Activated CD4-positive, alpha-beta memory T cell treated with anti-CD3 and anti-CD28 coated beads for 36 hours (primary cell): ENCODE measurements around the gene CIDEA. TPM values are rescaled to one million over a fixed set of nuclear protein-coding genes. Genes with fewer than 3 reads are reported as not detected.

Experiments
- CTCF ChIA-PET: fragments of 350-600 bp; sonication (Branson Sonifier 250); formaldehyde crosslinking; loops from one replicate; lab custom pipeline; 2021; ENCODE audit warnings: antibody characterized with exemption, inconsistent platforms; lab: Charles Lee
- POLR2A ChIA-PET: fragments of 350-600 bp; sonication (Branson Sonifier 250); formaldehyde crosslinking; loops from one replicate; lab custom pipeline; 2021; ENCODE audit warnings: antibody characterized with exemption; lab: Charles Lee
- DNase-seq: peaks from one replicate; pipeline ENCODE4 v3.0.0-alpha.2; 2020
- H3K27ac Mint-ChIP-seq: one replicate; pipeline ENCODE4 v1.8.0; 2021; ENCODE audit warnings: mixed read lengths
- H3K27me3 Mint-ChIP-seq: one replicate; pipeline ENCODE4 v1.8.0; 2021; ENCODE audit warnings: mixed read lengths
- H3K36me3 Mint-ChIP-seq: one replicate; pipeline ENCODE4 v1.8.0; 2021; ENCODE audit warnings: mixed read lengths
- H3K4me1 Mint-ChIP-seq: one replicate; pipeline ENCODE4 v1.8.0; 2021; ENCODE audit warnings: low read depth, mixed read lengths
- H3K4me3 Mint-ChIP-seq: one replicate; pipeline ENCODE4 v1.8.0; 2021; ENCODE audit warnings: mild to moderate bottlenecking, mixed read lengths
- H3K9me3 Mint-ChIP-seq: one replicate; pipeline ENCODE4 v1.8.0; 2021; ENCODE audit warnings: mixed read lengths
- intact Hi-C: fragments of 100-400 bp; cut with micrococcal nuclease; formaldehyde crosslinking; loops from one replicate; pipeline ENCODE4 v1.15.1; 2023
- total RNA-seq, 2 experiments: library from RNA; stranded (reverse); gene quantifications; one replicate each; pipeline ENCODE4 v1.2.3, GENCODE V29; 2021

The CIDEA gene
- total RNA-seq, 2 experiments from 2014 or later = not detected

GRCh38 chr18:12257996-12258718 lies 4.0 kb downstream of the CIDEA start:
- Mint-ChIP-seq H3K4me1 (no peaks in the 10 kb centered on the region), H3K36me3 (no peaks in the 10 kb centered on the region), H3K27ac (no peak overlapping the region), H3K4me3 (no peak overlapping the region), H3K27me3 (peaks cover 31% of the 10 kb centered on the region), H3K9me3 (no peaks in the 10 kb centered on the region)
- ChIA-PET POLR2A (no interaction called here), CTCF (interaction anchor here (0.9 kb wide), 1 partner anchor 14 kb away, joined by 3 read pairs; no protein-coding TSS in a partner anchor)
- no peak for DNase-seq
- intact Hi-C loops = no loop called here

- no peaks in the 10 kb centered on the region for H3K9me3 Mint-ChIP-seq
- CTCF ChIA-PET = interaction anchor here (0.9 to 1.4 kb wide), 2 partner anchors 13 to 23 kb away, joined by 3 to 5 read pairs; no protein-coding TSS in a partner anchor
- no peak overlapping the region for H3K27ac Mint-ChIP-seq
- H3K27me3 Mint-ChIP-seq = peaks cover 24% of the 10 kb centered on the region
- no peaks in the 10 kb centered on the region for H3K4me1 Mint-ChIP-seq
- intact Hi-C loops = no loop called here
- no peak for DNase-seq
- POLR2A ChIA-PET = no interaction called here
- H3K36me3 Mint-ChIP-seq = no peaks in the 10 kb centered on the region
- no peak overlapping the region for H3K4me3 Mint-ChIP-seq
Observed at GRCh38 chr18:12258719-12259705, 4.9 kb downstream of the CIDEA start.

GRCh38 chr18:12262748-12263147 lies 8.6 kb downstream of the CIDEA start:
- CTCF ChIA-PET = interaction anchor here (2.8 kb wide), 1 partner anchor 10 kb away, joined by 11 read pairs; no protein-coding TSS in a partner anchor
- POLR2A ChIA-PET = no interaction called here
- no peak for DNase-seq
- peaks cover 5% of the 10 kb centered on the region for H3K27me3 Mint-ChIP-seq
- no peak overlapping the region for H3K27ac Mint-ChIP-seq
- no peaks in the 10 kb centered on the region for H3K36me3 Mint-ChIP-seq
- H3K4me3 Mint-ChIP-seq = no peak overlapping the region
- no peaks in the 10 kb centered on the region for H3K4me1 Mint-ChIP-seq
- intact Hi-C loops = no loop called here
- no peaks in the 10 kb centered on the region for H3K9me3 Mint-ChIP-seq

DNA sequence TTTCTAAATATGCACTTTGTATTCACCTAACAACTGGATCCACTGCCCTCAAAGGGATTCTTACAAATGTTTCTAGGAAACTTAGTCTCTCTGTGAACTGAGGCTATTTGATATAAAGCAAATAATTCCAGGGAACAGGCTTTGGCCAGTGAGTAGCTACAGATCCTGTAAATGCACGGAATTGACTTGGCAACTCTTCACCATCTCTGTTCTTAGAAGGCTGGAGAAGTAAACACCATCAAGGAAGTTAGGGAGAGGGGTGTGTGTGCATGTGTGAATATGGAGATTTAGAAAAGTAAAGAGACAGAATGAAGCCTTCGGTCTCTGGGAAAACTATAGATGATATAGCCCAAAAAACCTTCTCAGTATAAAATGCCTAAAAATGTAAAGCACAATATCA lies 10.7 kb downstream of the CIDEA start:
- DNase-seq = no peak
- POLR2A ChIA-PET = no interaction called here
- CTCF ChIA-PET = interaction anchor here (1.3 kb wide), 1 partner anchor 28 kb away, joined by 3 read pairs; no protein-coding TSS in a partner anchor
- intact Hi-C loops = no loop called here
- peaks cover 5% of the 10 kb centered on the region for H3K27me3 Mint-ChIP-seq
- H3K4me1 Mint-ChIP-seq = no peaks in the 10 kb centered on the region
- H3K9me3 Mint-ChIP-seq = no peaks in the 10 kb centered on the region
- no peak overlapping the region for H3K4me3 Mint-ChIP-seq
- no peaks in the 10 kb centered on the region for H3K36me3 Mint-ChIP-seq
- no peak overlapping the region for H3K27ac Mint-ChIP-seq

DNA sequence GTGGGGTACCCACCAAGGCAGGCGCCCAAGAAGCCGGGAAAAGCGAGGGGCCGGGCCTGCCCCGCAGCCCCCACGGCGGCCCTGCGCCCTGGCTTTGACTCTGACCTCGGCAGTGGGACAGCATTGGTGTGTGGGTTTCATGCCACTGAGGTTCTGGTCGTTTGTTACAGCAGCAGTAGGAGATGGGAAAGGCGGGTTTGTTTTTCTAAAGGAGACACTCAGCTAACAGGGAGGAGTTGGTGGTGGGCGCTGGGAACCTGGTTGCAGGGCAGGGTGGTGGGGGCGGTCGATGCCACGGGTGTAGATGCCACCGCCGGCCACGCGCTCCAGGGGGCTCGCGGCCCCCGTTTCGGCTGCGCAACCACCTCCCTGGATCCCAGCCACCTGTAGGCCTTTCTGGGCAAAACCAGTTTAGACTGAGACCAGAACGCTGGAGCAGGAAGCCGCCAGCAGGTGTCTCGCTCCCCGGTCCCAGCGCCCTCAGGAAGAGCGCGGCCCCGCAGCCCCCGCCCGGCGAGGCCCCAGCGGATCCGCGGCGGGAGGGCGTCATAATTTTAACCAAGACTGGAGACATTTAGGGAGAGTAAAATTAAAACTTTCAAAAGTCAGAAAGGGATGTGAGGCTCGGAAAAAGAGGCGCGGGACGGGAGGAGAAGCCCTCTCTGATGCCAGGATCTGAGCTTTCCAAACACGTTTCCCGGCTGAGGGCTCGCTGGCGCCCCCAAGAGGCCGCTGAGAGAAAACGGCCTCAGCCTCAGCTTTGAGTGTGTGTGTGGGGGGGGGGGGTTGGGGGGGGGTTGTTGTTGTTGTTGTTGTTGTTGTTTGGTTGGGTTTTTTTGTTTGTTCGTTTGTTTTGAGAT lies 17.4 kb downstream of the CIDEA start:
- peak; percentile 70 for DNase-seq
- H3K4me3 Mint-ChIP-seq = peak overlapping the region; percentile 59
- H3K9me3 Mint-ChIP-seq = no peaks in the 10 kb centered on the region
- H3K36me3 Mint-ChIP-seq = no peaks in the 10 kb centered on the region
- no peak overlapping the region for H3K27ac Mint-ChIP-seq
- intact Hi-C loops = loop anchor here (5.0 kb wide), 1 partner anchor 386 kb away; the partner anchor contains the start of gene SPIRE1
- POLR2A ChIA-PET = no interaction called here
- H3K4me1 Mint-ChIP-seq = peaks cover 3% of the 10 kb centered on the region
- H3K27me3 Mint-ChIP-seq = peaks cover 5% of the 10 kb centered on the region
- CTCF ChIA-PET = interaction anchor here (0.6 to 3.5 kb wide), 25 partner anchors 9 to 539 kb away, joined by 3 to 25 read pairs (median 4); partner anchors contain the start of gene AFG3L2

GRCh38 chr18:12274793-12275192 lies 20.6 kb downstream of the CIDEA start:
- H3K27ac Mint-ChIP-seq = no peak overlapping the region
- peaks cover 3% of the 10 kb centered on the region for H3K4me1 Mint-ChIP-seq
- H3K9me3 Mint-ChIP-seq = no peaks in the 10 kb centered on the region
- no peak for DNase-seq
- H3K27me3 Mint-ChIP-seq = peaks cover 5% of the 10 kb centered on the region
- intact Hi-C loops = loop anchor here (5.0 kb wide), 1 partner anchor 383 kb away; the partner anchor contains the start of gene SPIRE1
- no peak overlapping the region for H3K4me3 Mint-ChIP-seq
- POLR2A ChIA-PET = no interaction called here
- H3K36me3 Mint-ChIP-seq = no peaks in the 10 kb centered on the region
- CTCF ChIA-PET = no interaction called here

- peaks cover 5% of the 10 kb centered on the region for H3K27me3 Mint-ChIP-seq
- no peak overlapping the region for H3K4me3 Mint-ChIP-seq
- CTCF ChIA-PET = no interaction called here
- H3K4me1 Mint-ChIP-seq = no peaks in the 10 kb centered on the region
- no peak overlapping the region for H3K27ac Mint-ChIP-seq
- POLR2A ChIA-PET = no interaction called here
- no peaks in the 10 kb centered on the region for H3K9me3 Mint-ChIP-seq
- no peak for DNase-seq
- intact Hi-C loops = no loop called here
- no peaks in the 10 kb centered on the region for H3K36me3 Mint-ChIP-seq
Observed at GRCh38 chr18:12276736-12277554, 22.8 kb downstream of the CIDEA start.

DNA sequence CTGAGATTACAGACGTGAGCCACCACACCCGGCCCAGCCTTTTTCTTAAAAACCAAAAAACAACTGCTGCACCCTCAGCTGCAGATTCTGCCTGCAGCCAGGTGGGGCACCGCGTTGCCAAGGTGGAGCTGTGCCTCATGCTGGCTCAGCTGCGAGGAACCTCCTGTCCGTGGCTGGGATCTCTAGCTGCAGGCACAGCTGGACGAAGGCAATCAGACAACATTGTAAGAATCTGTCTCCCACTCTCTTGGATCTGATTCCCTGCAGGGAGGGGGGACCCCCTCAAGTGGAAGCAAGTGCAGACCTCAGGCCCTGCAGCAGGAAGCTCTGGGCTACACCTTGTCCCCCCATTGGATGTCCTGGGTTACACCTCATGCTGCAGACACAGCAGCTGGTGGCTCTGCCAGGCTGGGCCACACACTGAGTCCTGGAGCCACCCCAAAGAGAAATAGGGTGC lies 24.1 kb downstream of the CIDEA start:
- Mint-ChIP-seq H3K4me1 (no peaks in the 10 kb centered on the region), H3K36me3 (no peaks in the 10 kb centered on the region), H3K27me3 (peaks cover 13% of the 10 kb centered on the region), H3K27ac (no peak overlapping the region), H3K9me3 (no peaks in the 10 kb centered on the region), H3K4me3 (no peak overlapping the region)
- ChIA-PET CTCF (interaction anchor here (0.6 kb wide), 1 partner anchor 46 kb away, joined by 3 read pairs; no protein-coding TSS in a partner anchor), POLR2A (no interaction called here)
- intact Hi-C loops = no loop called here
- DNase-seq = no peak

- Mint-ChIP-seq H3K27ac (no peak overlapping the region), H3K36me3 (no peaks in the 10 kb centered on the region), H3K27me3 (peaks cover 10% of the 10 kb centered on the region), H3K4me3 (no peak overlapping the region), H3K9me3 (no peaks in the 10 kb centered on the region), H3K4me1 (no peaks in the 10 kb centered on the region)
- no peak for DNase-seq
- CTCF ChIA-PET = interaction anchor here (1.6 kb wide), 1 partner anchor 13 kb away, joined by 3 read pairs; no protein-coding TSS in a partner anchor
- POLR2A ChIA-PET = no interaction called here
- intact Hi-C loops = no loop called here
Observed at GRCh38 chr18:12278741-12279682, 24.9 kb downstream of the CIDEA start.
